K562 (cell line): Measurements from ENCODE around the gene CHD3. TPM values are rescaled to one million over a fixed set of nuclear protein-coding genes. Genes with fewer than 3 reads are reported as not detected.
A peak's percentile ranks its signal among the peaks of the same experiment; 100 is the strongest.

Source experiments
- CCNT2 ChIP-seq: IDR thresholded peaks from 2 replicates; pipeline ENCODE4 v1.6.1; 2011; ENCODE audit warnings: borderline replicate concordance, low read depth, mild to moderate bottlenecking, moderate library complexity, mixed read lengths, low read length; ENCODE audit not compliant: insufficient read length; ENCODE audit errors: extremely low read depth
- CREB3 ChIP-seq: fragments of 450-650 bp; conservative IDR thresholded peaks from 2 replicates; pipeline ENCODE4 v1.6.1; 2016; ENCODE audit warnings: missing genetic modification characterization, low read depth, mild to moderate bottlenecking, missing compliant biosample characterization, moderate library complexity
- EP400 ChIP-seq: fragments of 450-650 bp; IDR thresholded peaks from 2 replicates; pipeline ENCODE4 v1.6.1; 2017; ENCODE audit warnings: antibody characterized with exemption, mild to moderate bottlenecking, moderate library complexity
- FOXJ2 ChIP-seq: fragments of 200-800 bp; sonication (Bioruptor generic); IDR thresholded peaks from 2 replicates; pipeline ENCODE4 v1.6.1; 2016; ENCODE audit warnings: missing genetic modification characterization, missing compliant biosample characterization
- MTA3 ChIP-seq: fragments of 450-650 bp; formaldehyde crosslinking; IDR thresholded peaks from 2 replicates; pipeline ENCODE4 v1.6.1; 2017; ENCODE audit warnings: mild to moderate bottlenecking, borderline replicate concordance
- NR2C1 ChIP-seq, 2 experiments: fragments of 450-650 bp; IDR thresholded peaks; 2 replicates each; pipeline ENCODE4 v1.6.1; 2017; ENCODE audit warnings: mild to moderate bottlenecking in 2 of 2, antibody characterized with exemption in 1 of 2, inconsistent platforms in 1 of 2, missing compliant biosample characterization in 1 of 2, missing genetic modification characterization in 1 of 2
- NRF1 ChIP-seq, 2 experiments: fragments of 450-650 bp; IDR thresholded peaks in 1 of 2; conservative IDR thresholded peaks in 1 of 2; 2 replicates each; pipeline ENCODE4 v1.6.1; 2014; ENCODE audit warnings: mild to moderate bottlenecking in 2 of 2
- PHF8 ChIP-seq: fragments of 200-600 bp; sonication (generic); IDR thresholded peaks from 2 replicates; pipeline ENCODE4 v1.6.1; 2012; ENCODE audit warnings: mixed run types, mild to moderate bottlenecking, inconsistent platforms, low read length, moderate library complexity, borderline replicate concordance
- PML ChIP-seq: IDR thresholded peaks from 2 replicates; pipeline ENCODE4 v1.6.1; 2012; ENCODE audit warnings: low read length, inconsistent platforms
- POLR2A ChIP-seq: fragments of 450-650 bp; conservative IDR thresholded peaks from 2 replicates; pipeline ENCODE4 v1.6.1; 2016
- RNF2 ChIP-seq: sonication (generic); IDR thresholded peaks from 2 replicates; pipeline ENCODE4 v1.6.1; 2016
- SPI1 ChIP-seq: IDR thresholded peaks from 2 replicates; pipeline ENCODE4 v1.6.1; 2011; ENCODE audit warnings: low read depth, low read length, control low read depth, borderline replicate concordance
- STAT5A ChIP-seq: IDR thresholded peaks from 2 replicates; pipeline ENCODE4 v1.6.1; 2012; ENCODE audit warnings: low read length, inconsistent platforms, borderline replicate concordance
- THAP12 ChIP-seq: fragments of 250-450 bp; sonication (Bioruptor Pico); IDR thresholded peaks from 2 replicates; pipeline ENCODE4 v1.9.0; 2021; ENCODE audit warnings: mild to moderate bottlenecking, inconsistent platforms
- YY1 ChIP-seq, 3 experiments: IDR thresholded peaks; 2 replicates each; pipeline ENCODE4 v1.6.1; 2011; ENCODE audit warnings: low read length in 2 of 3, mild to moderate bottlenecking in 2 of 3, moderate library complexity in 2 of 3, borderline replicate concordance in 1 of 3, control low read depth in 1 of 3, low read depth in 1 of 3; ENCODE audit not compliant: insufficient read depth in 3 of 3, insufficient replicate concordance in 2 of 3, control insufficient read depth in 1 of 3, insufficient read length in 1 of 3; ENCODE audit errors: extremely low read depth in 1 of 3
- ZKSCAN1 ChIP-seq: fragments of 150-350 bp; IDR thresholded peaks from 2 replicates; pipeline ENCODE4 v1.6.1; 2016; ENCODE audit warnings: low read depth, low read length
- polyA plus RNA-seq, 8 experiments: library from polyadenylated mRNA; depleted of rRNA in 4 of 8; stranded (reverse) in 5 of 8; unstranded in 3 of 8; fragments of >200 nt; fragmentation: Nextera tagmentation in 2 of 8; fragmentation: Illumina TruSeq in 1 of 8; extraction: Ambion mirVana in 2 of 8; extraction: Trizol in 1 of 8; gene quantifications; 2 replicates each; pipeline versions ENCODE4 v1.2.1 to v1.2.3, GENCODE V29; 2011 to 2014; ENCODE audit warnings: inconsistent platforms in 1 of 8, missing spikeins in 1 of 8
- total RNA-seq, 7 experiments: library from RNA; depleted of rRNA in 6 of 7; stranded (reverse); fragments of >200 nt in 6 of 7; fragmentation: Illumina TruSeq in 2 of 7; extraction: Trizol in 2 of 7; gene quantifications; 2 replicates each; pipeline versions ENCODE4 v1.2.1 to v1.2.3, GENCODE V29; 2011 to 2021; ENCODE audit warnings: low replicate concordance in 1 of 7
- TF ChIP-seq, protein P1 (sequence below): fragments of 450-650 bp; IDR thresholded peaks from 2 replicates; pipeline ENCODE4 v1.6.1; 2016
- TF ChIP-seq, protein P2 (sequence below), 2 experiments: IDR thresholded peaks; 2 replicates each; pipeline ENCODE4 v1.6.1; 2011; ENCODE audit warnings: borderline replicate concordance in 1 of 2, control low read depth in 1 of 2, low read depth in 1 of 2, low read length in 1 of 2, mild to moderate bottlenecking in 1 of 2, mixed read lengths in 1 of 2, moderate library complexity in 1 of 2; ENCODE audit not compliant: insufficient read depth in 1 of 2, insufficient read length in 1 of 2, poor library complexity in 1 of 2, severe bottlenecking in 1 of 2; ENCODE audit errors: extremely low read depth in 1 of 2

The CHD3 gene
- total and polyA plus RNA-seq, 9 of the 15 experiments (the other 6 are each of a cell fraction or from before 2014, with no cell fraction given) = 0.39 to 38.2 (median 21.2) TPM

GRCh38 chr17:7844292-7845154 lies 44.1 kb upstream of the CHD3 start (continued):
- TF ChIP-seq, protein P1, sequence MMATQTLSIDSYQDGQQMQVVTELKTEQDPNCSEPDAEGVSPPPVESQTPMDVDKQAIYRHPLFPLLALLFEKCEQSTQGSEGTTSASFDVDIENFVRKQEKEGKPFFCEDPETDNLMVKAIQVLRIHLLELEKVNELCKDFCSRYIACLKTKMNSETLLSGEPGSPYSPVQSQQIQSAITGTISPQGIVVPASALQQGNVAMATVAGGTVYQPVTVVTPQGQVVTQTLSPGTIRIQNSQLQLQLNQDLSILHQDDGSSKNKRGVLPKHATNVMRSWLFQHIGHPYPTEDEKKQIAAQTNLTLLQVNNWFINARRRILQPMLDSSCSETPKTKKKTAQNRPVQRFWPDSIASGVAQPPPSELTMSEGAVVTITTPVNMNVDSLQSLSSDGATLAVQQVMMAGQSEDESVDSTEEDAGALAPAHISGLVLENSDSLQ = peak; percentile 19; the same call in 1 of the 2 replicates
- TF ChIP-seq FOXJ2 (no peak), NR2C1 (IDR thresholded peaks at IDR 0.05) (no peak), NR2C1 (tag; IDR thresholded peaks at IDR 0.05) (peak; percentile 40; the same call in 1 of the 2 replicates), MTA3 (no peak), PHF8 (peak; percentile 49; the same call in 1 of the 2 replicates), NRF1 (conservative IDR thresholded peaks at IDR 0.05 in 1 of 2, IDR thresholded peaks at IDR 0.05 in 1 of 2) (peak; percentile 38 to 51; a peak in 3 of 4 replicates), YY1 (IDR thresholded peaks at IDR 0.05; ENCODE audit: borderline replicate concordance in 1 of 3, control insufficient read depth in 1 of 3, extremely low read depth in 1 of 3, insufficient read depth in 3 of 3, insufficient read length in 1 of 3, insufficient replicate concordance in 2 of 3, low read depth in 1 of 3, low read length in 2 of 3) (peak in 1 of 3 experiments; percentile 55), EP400 (peak; percentile 44; the same call in 1 of the 2 replicates), CREB3 (tag) (no peak), PML (no peak), STAT5A (no peak), POLR2A (peak; percentile 79), ZKSCAN1 (no peak), RNF2 (no peak), CCNT2 (no peak), SPI1 (peak; percentile 86), THAP12 (0 out of 2 replicates have a peak, but pooled peaks have one; percentile 33)
- TF ChIP-seq, protein P2, sequence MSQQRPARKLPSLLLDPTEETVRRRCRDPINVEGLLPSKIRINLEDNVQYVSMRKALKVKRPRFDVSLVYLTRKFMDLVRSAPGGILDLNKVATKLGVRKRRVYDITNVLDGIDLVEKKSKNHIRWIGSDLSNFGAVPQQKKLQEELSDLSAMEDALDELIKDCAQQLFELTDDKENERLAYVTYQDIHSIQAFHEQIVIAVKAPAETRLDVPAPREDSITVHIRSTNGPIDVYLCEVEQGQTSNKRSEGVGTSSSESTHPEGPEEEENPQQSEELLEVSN (IDR thresholded peaks at IDR 0.05; ENCODE audit: borderline replicate concordance in 1 of 2, extremely low read depth in 1 of 2, insufficient read depth in 1 of 2, insufficient read length in 1 of 2, low read depth in 1 of 2, low read length in 1 of 2, poor library complexity in 1 of 2, severe bottlenecking in 1 of 2) = peak in 1 of 2 experiments; percentile 26
